Stimulated activated naive CD8-positive, alpha-beta T cell treated with anti-CD3 and anti-CD28 coated beads, Interleukin-15, amount 100 ng/mL, for 72 hours (primary cell): ENCODE data around the gene SERTAD1.
"Not testable (repeated sequence)": the region's sequence is repeated elsewhere in the genome, so short reads cannot be mapped to it uniquely, and the experiment has no call there.

Source experiments
- ATAC-seq: fragments of 150-1000 bp; cut with Tn5 transposase; 2 replicates; pipeline ENCODE4 v1.10.0; 2021; ENCODE audit warnings: mild to moderate bottlenecking, moderate library complexity
- DNase-seq, 2 donors: peaks; one replicate each; pipeline ENCODE4 v3.0.0; 2021 to 2022
- H3K27ac Mint-ChIP-seq, 2 donors: one replicate each; pipeline ENCODE4 v1.8.0; 2022; ENCODE audit warnings: mild to moderate bottlenecking in 2 of 2, mixed read lengths in 2 of 2, moderate library complexity in 2 of 2
- H3K27me3 Mint-ChIP-seq: one replicate; pipeline ENCODE4 v1.8.0; 2022; ENCODE audit warnings: mixed read lengths
- H3K4me1 Mint-ChIP-seq: one replicate; pipeline ENCODE4 v1.8.0; 2022; ENCODE audit warnings: mild to moderate bottlenecking, mixed read lengths
- H3K4me3 Mint-ChIP-seq, 2 donors: one replicate each; pipeline ENCODE4 v1.8.0; 2022; ENCODE audit warnings: mild to moderate bottlenecking in 2 of 2, mixed read lengths in 2 of 2, moderate library complexity in 1 of 2
- H3K9me3 Mint-ChIP-seq, 2 donors: one replicate each; pipeline ENCODE4 v1.8.0; 2022; ENCODE audit warnings: mixed read lengths in 2 of 2

SERTAD1 gene, protein sequence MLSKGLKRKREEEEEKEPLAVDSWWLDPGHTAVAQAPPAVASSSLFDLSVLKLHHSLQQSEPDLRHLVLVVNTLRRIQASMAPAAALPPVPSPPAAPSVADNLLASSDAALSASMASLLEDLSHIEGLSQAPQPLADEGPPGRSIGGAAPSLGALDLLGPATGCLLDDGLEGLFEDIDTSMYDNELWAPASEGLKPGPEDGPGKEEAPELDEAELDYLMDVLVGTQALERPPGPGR

GRCh38 chr19:40425450-40426287 is at the start of gene SERTAD1:
SERTAD1 (minus strand) TSS chr19:40425992; CDS start chr19:40423546, 2,446 bp downstream.
- Mint-ChIP-seq H3K9me3 (no peaks in the 10 kb centered on the region), H3K4me3 (peak within 1 kb of the TSS; percentile 89 to 95), H3K4me1 (peaks cover 30% of the 10 kb centered on the region), H3K27me3 (no peaks in the 10 kb centered on the region), H3K27ac (peak within 1 kb of the TSS; percentile 93 to 96)
- ATAC-seq (peak; percentile 92), DNase-seq (peak; percentile 100)

DNA sequence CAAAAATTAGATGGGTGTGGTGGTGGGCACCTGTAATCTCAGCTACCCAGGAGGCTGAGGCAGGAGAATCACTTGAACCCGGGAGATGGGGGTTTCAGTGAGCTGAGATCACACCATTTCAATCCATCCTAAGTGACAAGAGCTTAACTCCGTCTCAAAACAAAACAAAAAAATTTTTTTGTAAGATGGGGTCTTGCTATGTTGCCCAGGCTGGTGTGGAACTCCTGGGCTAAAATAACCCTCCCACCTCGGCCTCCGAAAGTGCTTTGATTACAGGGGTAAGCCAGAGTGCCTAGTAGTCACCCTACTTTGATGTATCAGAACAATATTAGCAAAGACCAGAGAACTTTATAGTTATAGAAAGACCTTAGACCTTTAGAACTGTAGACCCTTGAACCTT is 48.9 kb upstream of the SERTAD1 start:
- no peak overlapping the region for H3K27ac Mint-ChIP-seq
- no peaks in the 10 kb centered on the region for H3K27me3 Mint-ChIP-seq
- DNase-seq (no peak), ATAC-seq (no peak)
- no peaks in the 10 kb centered on the region for H3K4me1 Mint-ChIP-seq
- no peaks in the 10 kb centered on the region for H3K9me3 Mint-ChIP-seq
- H3K4me3 Mint-ChIP-seq = no peak overlapping the region

- ATAC-seq (no peak), DNase-seq (no peak)
- no peaks in the 10 kb centered on the region for H3K27me3 Mint-ChIP-seq
- H3K27ac Mint-ChIP-seq = no peak overlapping the region
- H3K4me3 Mint-ChIP-seq = no peak overlapping the region
- no peaks in the 10 kb centered on the region for H3K4me1 Mint-ChIP-seq
- no peaks in the 10 kb centered on the region for H3K9me3 Mint-ChIP-seq
Observed at GRCh38 chr19:40472516-40472915, 46.7 kb upstream of the SERTAD1 start.

DNA sequence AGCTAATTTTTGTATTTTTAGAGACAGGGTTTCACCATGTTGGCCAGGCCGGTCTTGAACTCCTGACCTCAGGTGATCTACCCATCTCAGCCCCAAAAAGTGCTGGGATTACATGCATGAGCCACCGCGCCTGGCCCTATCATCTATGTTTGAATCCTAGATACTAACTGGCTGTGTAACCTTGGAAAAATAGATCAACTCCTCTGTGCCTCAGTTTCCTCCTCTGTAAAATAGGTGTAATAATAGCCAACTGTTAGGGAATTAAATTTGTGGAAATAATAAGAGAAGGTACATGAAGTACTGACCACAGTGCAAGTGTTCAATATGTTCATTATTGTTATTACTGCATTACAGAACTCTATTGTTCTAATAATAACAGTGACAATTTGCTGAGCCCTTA is 45.3 kb upstream of the SERTAD1 start:
- Mint-ChIP-seq H3K4me3 (no peak overlapping the region), H3K4me1 (peaks cover 8% of the 10 kb centered on the region), H3K27me3 (peaks cover 8% of the 10 kb centered on the region), H3K27ac (no peak overlapping the region), H3K9me3 (no peaks in the 10 kb centered on the region)
- no peak for DNase-seq
- no peak for ATAC-seq

- H3K4me3 Mint-ChIP-seq = no peak overlapping the region
- no peak for DNase-seq
- H3K4me1 Mint-ChIP-seq = peaks cover 28% of the 10 kb centered on the region
- no peak for ATAC-seq
- H3K27me3 Mint-ChIP-seq = peaks cover 9% of the 10 kb centered on the region
- no peak overlapping the region for H3K27ac Mint-ChIP-seq
- H3K9me3 Mint-ChIP-seq = no peaks in the 10 kb centered on the region
Observed at GRCh38 chr19:40469011-40469410, 43.2 kb upstream of the SERTAD1 start.

DNA sequence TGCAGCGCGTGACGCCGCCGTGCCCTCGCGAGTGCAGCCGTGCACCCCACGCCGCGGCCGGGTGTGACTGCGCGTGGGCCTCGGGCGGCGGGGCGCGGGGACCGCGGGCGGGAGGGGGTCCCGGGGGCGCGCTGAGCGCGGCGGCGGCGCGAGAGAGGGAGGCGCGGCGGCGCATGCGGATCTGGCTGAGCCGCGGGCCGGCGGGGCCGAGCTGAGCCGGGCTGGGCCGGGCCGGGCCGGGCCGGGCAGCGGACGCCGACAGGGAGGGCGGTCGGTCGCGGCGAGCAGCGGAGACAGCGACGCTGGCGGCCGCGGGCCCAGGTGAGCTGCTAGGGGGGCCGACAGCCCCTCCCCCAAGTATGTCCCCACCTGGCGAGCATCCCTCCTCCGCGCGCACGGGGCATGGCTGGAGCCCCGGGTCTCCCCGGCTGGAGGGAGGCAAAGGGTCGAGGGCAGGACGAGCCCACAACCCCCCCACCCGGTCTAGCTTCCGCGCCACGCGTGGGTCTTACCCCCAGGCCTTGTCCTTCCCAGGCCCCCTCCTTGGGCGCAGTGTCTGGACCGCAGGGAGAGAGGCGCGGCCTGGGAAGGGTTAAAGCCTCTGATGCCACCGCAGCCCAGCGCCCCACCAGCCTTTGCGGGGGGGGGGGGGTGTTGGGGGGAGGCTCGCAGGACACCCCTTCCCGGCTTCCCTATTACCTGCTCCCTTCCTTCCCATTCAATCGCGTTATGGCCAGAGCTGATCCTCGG is 41.4 kb upstream of the SERTAD1 start, which contains the start of gene SPTBN4:
TSS of gene SPTBN4 (plus strand) at position 17 of the 750 bp plus-strand sequence. CDS start 5,621 bp downstream, outside the sequence.
- Mint-ChIP-seq H3K4me1 (peaks cover 28% of the 10 kb centered on the region), H3K27ac (peak within 1 kb of the TSS; percentile 27 to 89), H3K4me3 (peak within 1 kb of the TSS; percentile 84 to 87), H3K9me3 (no peaks in the 10 kb centered on the region), H3K27me3 (peaks cover 9% of the 10 kb centered on the region)
- ATAC-seq (no peak), DNase-seq (no peak)

DNA sequence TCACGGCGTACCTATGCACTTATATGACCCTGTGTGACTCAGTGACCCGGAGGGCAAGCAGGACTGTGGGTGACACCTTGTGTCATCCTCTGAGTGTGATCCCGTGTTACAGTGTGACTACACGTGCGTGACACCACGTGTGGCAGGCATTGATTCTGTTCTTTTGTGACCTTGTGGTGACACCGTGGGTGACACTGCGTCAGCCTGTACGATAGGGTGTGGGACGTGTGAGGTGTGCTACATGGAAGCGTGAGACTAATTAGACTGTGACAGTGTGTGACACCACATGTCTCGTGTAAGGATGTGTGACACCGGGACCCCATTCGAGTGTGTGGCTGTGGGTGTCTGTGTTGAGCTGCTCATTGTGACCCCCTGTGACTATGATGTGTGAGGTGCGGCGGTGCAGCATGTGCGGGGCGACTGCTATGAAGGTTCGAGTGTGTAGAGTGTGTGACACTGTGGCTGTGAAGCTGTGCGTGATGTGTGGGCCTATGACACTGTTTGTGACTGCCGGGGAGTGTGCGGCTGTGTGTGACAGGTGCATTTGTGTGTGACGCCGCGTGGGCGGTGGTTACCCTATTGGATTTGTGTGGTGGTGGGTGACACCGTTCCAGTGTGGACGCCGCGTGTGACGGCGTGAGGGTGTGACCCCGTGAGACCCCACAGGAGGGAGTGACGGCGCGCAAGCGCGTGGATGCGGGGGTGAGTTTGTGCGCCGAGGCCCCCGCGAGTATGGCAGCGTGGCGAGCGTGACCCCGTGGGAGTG is 40.6 kb upstream of the SERTAD1 start:
- peaks cover 9% of the 10 kb centered on the region for H3K27me3 Mint-ChIP-seq
- ATAC-seq (peak; percentile 82), DNase-seq (no peak)
- H3K9me3 Mint-ChIP-seq = no peaks in the 10 kb centered on the region
- peaks cover 28% of the 10 kb centered on the region for H3K4me1 Mint-ChIP-seq
- peak overlapping the region; percentile 27 to 89 for H3K27ac Mint-ChIP-seq
- H3K4me3 Mint-ChIP-seq = peak overlapping the region; percentile 84 to 87

DNA sequence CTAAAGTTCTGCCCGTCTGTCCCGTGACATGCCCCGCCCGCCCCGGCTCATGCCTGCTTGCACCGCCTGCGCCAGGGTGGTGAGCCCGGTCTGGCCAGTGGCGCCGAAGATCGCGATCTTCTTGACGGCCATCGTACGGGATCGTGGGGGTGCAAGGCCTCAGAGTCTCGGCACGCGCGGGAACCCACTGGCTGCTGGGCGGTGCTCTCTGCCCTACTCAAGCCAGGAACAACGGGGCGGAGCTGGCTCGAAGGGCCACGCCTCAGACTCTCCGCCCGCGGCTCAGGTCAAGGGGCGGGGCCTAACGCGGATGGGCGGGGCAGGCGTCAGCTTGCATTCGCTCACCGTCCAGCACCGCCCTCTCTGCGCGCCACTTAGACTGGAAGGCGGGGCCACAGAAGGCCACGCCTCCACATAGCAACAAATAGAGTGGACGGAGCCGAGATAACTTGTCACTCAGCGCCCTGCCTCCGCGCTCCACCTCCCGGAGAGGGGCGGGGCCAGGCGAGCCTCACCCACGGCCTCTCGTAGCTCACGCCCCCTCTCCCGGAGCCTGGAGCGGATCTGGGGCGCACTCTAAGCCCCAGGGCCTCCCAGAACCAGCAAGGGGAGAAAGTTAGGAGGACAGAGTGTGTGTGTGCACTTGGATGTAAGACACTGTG is 39.9 kb upstream of the SERTAD1 start, which contains the start of gene BLVRB:
TSS of gene BLVRB (minus strand) at position 189 of the 662 bp plus-strand sequence. CDS start at position 132, 57 bp downstream.
- peak within 1 kb of the TSS; percentile 68 to 93 for H3K27ac Mint-ChIP-seq
- H3K9me3 Mint-ChIP-seq = no peaks in the 10 kb centered on the region
- peaks cover 28% of the 10 kb centered on the region for H3K4me1 Mint-ChIP-seq
- DNase-seq (peak; percentile 99), ATAC-seq (peak; percentile 90)
- peaks cover 9% of the 10 kb centered on the region for H3K27me3 Mint-ChIP-seq
- peak within 1 kb of the TSS; percentile 84 to 87 for H3K4me3 Mint-ChIP-seq

DNA sequence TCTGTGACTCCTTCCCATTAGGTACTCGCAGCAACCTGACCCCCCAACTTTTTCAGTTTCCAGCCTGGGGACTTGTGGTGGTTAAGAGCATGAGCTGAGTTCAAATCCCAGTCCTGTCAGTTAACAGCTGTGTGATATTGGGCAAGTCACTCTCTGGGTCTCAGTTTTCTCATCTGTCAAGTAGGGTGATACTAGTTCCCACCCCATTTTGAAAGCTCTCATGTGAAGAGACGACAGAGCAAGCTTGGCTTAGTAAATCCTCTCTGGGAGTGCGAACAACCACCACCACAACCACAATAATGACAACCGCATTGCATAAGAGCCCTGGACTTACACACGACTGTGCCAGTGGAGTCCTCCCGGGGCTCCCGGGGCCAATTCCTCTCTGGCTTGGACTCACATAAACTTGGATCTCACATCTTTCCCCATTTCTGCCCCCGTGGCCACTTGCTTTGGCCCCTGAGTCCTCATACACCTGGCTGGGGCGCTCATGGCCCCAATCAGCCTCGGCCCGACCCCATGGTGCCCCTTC is 39.3 kb upstream of the SERTAD1 start:
- no peaks in the 10 kb centered on the region for H3K9me3 Mint-ChIP-seq
- H3K27me3 Mint-ChIP-seq = peaks cover 9% of the 10 kb centered on the region
- H3K4me3 Mint-ChIP-seq = peak overlapping the region; percentile 84 to 87
- peak overlapping the region; percentile 68 to 93 for H3K27ac Mint-ChIP-seq
- peaks cover 28% of the 10 kb centered on the region for H3K4me1 Mint-ChIP-seq
- ATAC-seq = peak; percentile 15
- no peak for DNase-seq

- DNase-seq = peak; percentile 51 to 59
- Mint-ChIP-seq H3K4me1 (peaks cover 28% of the 10 kb centered on the region), H3K4me3 (peak overlapping the region; percentile 84 to 87), H3K27me3 (peaks cover 9% of the 10 kb centered on the region), H3K27ac (no peak overlapping the region), H3K9me3 (no peaks in the 10 kb centered on the region)
- no peak for ATAC-seq
Observed at GRCh38 chr19:40464059-40465024, 38.5 kb upstream of the SERTAD1 start.

GRCh38 chr19:40463587-40464037 is 37.8 kb upstream of the SERTAD1 start:
- ATAC-seq, H3K4me3 Mint-ChIP-seq, DNase-seq: not testable (repeated sequence)

GRCh38 chr19:40461669-40462221 is 36.0 kb upstream of the SERTAD1 start:
- no peak for DNase-seq
- peaks cover 7% of the 10 kb centered on the region for H3K27me3 Mint-ChIP-seq
- no peak for ATAC-seq
- peaks cover 27% of the 10 kb centered on the region for H3K4me1 Mint-ChIP-seq
- no peaks in the 10 kb centered on the region for H3K9me3 Mint-ChIP-seq
- H3K27ac Mint-ChIP-seq = peak overlapping the region in 1 of 2 donors; percentile 49
- no peak overlapping the region for H3K4me3 Mint-ChIP-seq

More at GRCh38 chr19:40463587-40464037, 37.8 kb upstream of the SERTAD1 start:
- not testable (repeated sequence) for H3K27me3 Mint-ChIP-seq, H3K27ac Mint-ChIP-seq, H3K9me3 Mint-ChIP-seq
- peaks cover 28% of the 10 kb centered on the region for H3K4me1 Mint-ChIP-seq

DNA sequence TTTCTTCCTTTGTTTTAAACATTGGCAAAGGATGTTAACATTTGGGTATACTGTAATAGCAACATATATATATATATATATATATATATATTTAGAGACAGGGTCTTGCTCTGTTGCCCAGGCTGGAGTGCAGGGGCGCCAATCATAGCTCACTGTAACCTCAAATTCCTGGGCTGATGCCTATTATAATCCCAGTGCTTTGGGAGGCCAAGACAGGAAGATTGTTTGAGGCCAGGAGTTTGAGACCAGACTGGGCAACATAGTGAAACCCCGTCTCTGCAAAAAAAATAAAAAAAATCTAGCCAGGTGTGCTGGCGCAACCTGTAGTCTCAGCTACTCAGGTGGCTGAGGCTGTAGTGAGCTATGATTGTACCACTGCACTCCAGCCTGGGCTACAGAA is 34.4 kb upstream of the SERTAD1 start:
- Mint-ChIP-seq H3K27ac (no peak overlapping the region), H3K4me3 (no peak overlapping the region), H3K27me3 (no peaks in the 10 kb centered on the region)

More for the DNA sequence above, 34.4 kb upstream of the SERTAD1 start:
- ATAC-seq (no peak), DNase-seq (no peak)
- Mint-ChIP-seq H3K9me3 (no peaks in the 10 kb centered on the region), H3K4me1 (peaks cover 11% of the 10 kb centered on the region)
